ENCODE data around the gene ZNF438. TPM values are rescaled to one million over a fixed set of nuclear protein-coding genes. Genes with fewer than 3 reads are reported as not detected.
A peak's percentile ranks its signal among the peaks of the same experiment; 100 is the strongest.

Gene ZNF438
- total and polyA plus RNA-seq, 2 of the 13 experiments (the other 11 are each of a cell fraction or from before 2014, with no cell fraction given): 0.75 to 0.83 TPM

- TF ChIP-seq MTERF4 (CRISPR knock-in tag; IDR thresholded peaks at IDR 0.05) (no peak), NFIC (IDR thresholded peaks at IDR 0.05; ENCODE audit: low read length) (no peak), HNF4A (CRISPR knock-in tag; IDR thresholded peaks at IDR 0.05) (no peak), ZNF800 (CRISPR knock-in tag; IDR thresholded peaks at IDR 0.05) (no peak), GABPA (IDR thresholded peaks at IDR 0.05; ENCODE audit: low read depth, low read length) (no peak), GABPA (CRISPR knock-in tag; IDR thresholded peaks at IDR 0.05; ENCODE audit: low read depth) (peak; percentile 34), ZNF17 (CRISPR knock-in tag; IDR thresholded peaks at IDR 0.05) (no peak), TFAP4 (IDR thresholded peaks at IDR 0.05; ENCODE audit: borderline replicate concordance, low read depth) (no peak), IRF9 (CRISPR knock-in tag; IDR thresholded peaks at IDR 0.05; ENCODE audit: borderline replicate concordance) (no peak), ATF1 (CRISPR knock-in tag; IDR thresholded peaks at IDR 0.05) (no peak), NRL (CRISPR knock-in tag; IDR thresholded peaks at IDR 0.05; ENCODE audit: borderline replicate concordance) (no peak), CREM (IDR thresholded peaks at IDR 0.05) (no peak), CREM (CRISPR knock-in tag; IDR thresholded peaks at IDR 0.05) (no peak), HNRNPLL (IDR thresholded peaks at IDR 0.05; ENCODE audit: low read depth, low read length, poor library complexity, severe bottlenecking) (peak; percentile 10), SNRNP70 (IDR thresholded peaks at IDR 0.05; ENCODE audit: low read depth, low read length) (no peak), ZBTB2 (CRISPR knock-in tag; IDR thresholded peaks at IDR 0.05; ENCODE audit: low read depth) (no peak), BCL6 (CRISPR knock-in tag; IDR thresholded peaks at IDR 0.05) (no peak), MTF2 (CRISPR knock-in tag; IDR thresholded peaks at IDR 0.05; ENCODE audit: borderline replicate concordance) (no peak), JDP2 (CRISPR knock-in tag; IDR thresholded peaks at IDR 0.05; ENCODE audit: borderline replicate concordance) (no peak), SETDB1 (CRISPR knock-in tag; IDR thresholded peaks at IDR 0.05; ENCODE audit: borderline replicate concordance) (no peak), NR2F6 (IDR thresholded peaks at IDR 0.05) (no peak), NR2F6 (CRISPR knock-in tag; IDR thresholded peaks at IDR 0.05) (no peak), ZNF3 (CRISPR knock-in tag; IDR thresholded peaks at IDR 0.05) (no peak), FOXO4 (CRISPR knock-in tag; conservative IDR thresholded peaks at IDR 0.05) (no peak)
Measured at GRCh38 chr10:31032258-31033132, 830 bp upstream of the ZNF438 start (continued).

Measured in HepG2 (cell line).